ENCODE data around the gene KIF26B. TPM values are rescaled to one million over a fixed set of nuclear protein-coding genes. Genes with fewer than 3 reads are reported as not detected.

Gene KIF26B
- total RNA-seq, 1 donor from 2014 or later: 2.1 TPM

GRCh38 chr1:245589906-245590305 is 435.1 kb downstream of the KIF26B start:
- Histone ChIP-seq H3K27me3 (ENCODE audit: control insufficient read depth, insufficient read depth, low read length) (no peaks in the 10 kb centered on the region), H3K36me3 (ENCODE audit: control insufficient read depth, insufficient read depth, low read length) (no peaks in the 10 kb centered on the region), H3K4me3 (ENCODE audit: low read depth, low read length) (no peak overlapping the region)
- FAIRE-seq (no peak), DNase-seq (ENCODE audit: low read depth) (no peak)
- TF ChIP-seq CTCF (IDR thresholded peaks at IDR 0.05; ENCODE audit: insufficient read depth, low read length, severe bottlenecking): no peak

DNA sequence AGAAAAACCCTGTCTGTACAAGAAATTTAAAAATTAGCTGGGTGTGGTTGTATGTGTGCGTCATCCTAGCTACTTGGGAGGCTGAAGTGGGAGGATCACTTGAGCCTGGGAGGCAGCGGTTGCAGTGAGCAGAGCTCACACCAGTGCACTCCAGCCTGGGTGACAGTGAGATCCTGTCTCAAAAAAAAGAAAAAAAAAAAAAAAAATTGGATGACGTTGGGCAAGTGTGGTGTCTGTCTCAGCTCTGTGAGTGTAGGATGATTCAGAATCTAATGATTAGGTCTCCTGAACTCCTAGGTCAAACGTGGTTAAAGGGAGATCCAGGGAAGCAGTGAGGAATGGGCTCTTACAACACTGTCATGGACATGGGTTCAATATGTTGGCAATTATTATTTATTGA is 435.9 kb downstream of the KIF26B start:
- TF ChIP-seq CTCF (IDR thresholded peaks at IDR 0.05; ENCODE audit: insufficient read depth, low read length, severe bottlenecking): no peak
- H3K4me3 ChIP-seq (ENCODE audit: low read depth, low read length): no peak overlapping the region
- peak; percentile 31 for DNase-seq (ENCODE audit: low read depth)
- no peak for FAIRE-seq
- no peaks in the 10 kb centered on the region for H3K27me3 ChIP-seq (ENCODE audit: control insufficient read depth, insufficient read depth, low read length)
- H3K36me3 ChIP-seq (ENCODE audit: control insufficient read depth, insufficient read depth, low read length): no peaks in the 10 kb centered on the region

DNA sequence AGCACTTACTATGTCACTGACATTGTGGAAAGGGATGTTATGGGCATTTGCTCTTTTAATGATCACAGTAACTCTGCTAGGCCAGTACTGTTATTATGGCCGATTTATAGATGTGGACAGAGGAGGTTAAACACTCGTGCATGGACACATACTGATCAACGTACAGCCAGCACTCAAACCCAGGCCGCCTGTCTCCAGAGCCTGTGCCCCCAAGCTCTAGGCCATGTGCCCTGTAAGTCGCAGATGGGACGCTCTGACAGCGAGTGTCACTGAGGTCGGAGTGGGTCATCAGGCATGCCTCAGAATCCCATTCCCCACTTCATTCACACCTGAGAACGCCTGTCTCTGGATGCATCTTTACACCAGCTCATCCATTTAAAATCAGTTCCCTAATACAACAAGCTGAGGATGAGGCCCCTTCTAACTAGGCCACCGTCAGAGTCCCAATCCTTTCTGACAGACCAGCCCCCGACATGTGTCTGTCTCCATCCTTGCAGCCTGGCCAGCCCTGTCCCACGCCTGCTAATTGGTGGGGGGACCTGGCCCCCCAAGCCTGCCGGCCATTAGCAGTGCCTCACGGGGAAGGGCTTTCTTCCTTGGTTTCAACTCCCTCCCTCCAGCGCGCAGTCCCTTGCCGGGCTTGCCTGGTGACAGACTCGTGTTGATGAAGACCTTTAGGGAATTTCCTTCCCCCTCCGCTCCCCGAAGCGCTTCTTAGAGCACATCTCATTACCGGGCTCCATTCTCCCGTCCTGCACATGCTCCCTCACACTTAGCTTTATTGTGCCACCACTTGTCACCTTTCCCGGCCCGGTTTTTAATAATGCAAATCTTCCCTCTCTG is 436.8 kb downstream of the KIF26B start:
- H3K4me3 ChIP-seq (ENCODE audit: low read depth, low read length): no peak overlapping the region
- FAIRE-seq (no peak), DNase-seq (ENCODE audit: low read depth) (no peak)
- TF ChIP-seq CTCF (IDR thresholded peaks at IDR 0.05; ENCODE audit: insufficient read depth, low read length, severe bottlenecking): no peak
- no peaks in the 10 kb centered on the region for H3K36me3 ChIP-seq (ENCODE audit: control insufficient read depth, insufficient read depth, low read length)
- H3K27me3 ChIP-seq (ENCODE audit: control insufficient read depth, insufficient read depth, low read length): no peaks in the 10 kb centered on the region

DNA sequence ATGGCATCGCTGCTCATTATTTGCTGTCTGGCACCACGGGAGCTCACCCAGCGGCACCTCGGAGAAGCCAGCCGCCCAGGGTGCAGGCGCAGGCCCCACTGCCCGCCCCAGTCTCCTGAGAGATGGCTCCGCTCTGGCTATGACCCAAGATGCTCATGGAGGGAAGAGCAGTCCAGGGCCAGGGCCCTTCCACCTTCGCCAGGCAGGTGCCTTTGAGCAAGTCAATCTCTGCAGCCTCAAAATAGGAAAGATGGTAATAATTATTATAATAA is 437.3 kb downstream of the KIF26B start:
- no peak for DNase-seq (ENCODE audit: low read depth)
- no peaks in the 10 kb centered on the region for H3K27me3 ChIP-seq (ENCODE audit: control insufficient read depth, insufficient read depth, low read length)
- TF ChIP-seq CTCF (IDR thresholded peaks at IDR 0.05; ENCODE audit: insufficient read depth, low read length, severe bottlenecking): no peak
- no peak for FAIRE-seq
- no peak overlapping the region for H3K4me3 ChIP-seq (ENCODE audit: low read depth, low read length)
- H3K36me3 ChIP-seq (ENCODE audit: control insufficient read depth, insufficient read depth, low read length): no peaks in the 10 kb centered on the region

DNA sequence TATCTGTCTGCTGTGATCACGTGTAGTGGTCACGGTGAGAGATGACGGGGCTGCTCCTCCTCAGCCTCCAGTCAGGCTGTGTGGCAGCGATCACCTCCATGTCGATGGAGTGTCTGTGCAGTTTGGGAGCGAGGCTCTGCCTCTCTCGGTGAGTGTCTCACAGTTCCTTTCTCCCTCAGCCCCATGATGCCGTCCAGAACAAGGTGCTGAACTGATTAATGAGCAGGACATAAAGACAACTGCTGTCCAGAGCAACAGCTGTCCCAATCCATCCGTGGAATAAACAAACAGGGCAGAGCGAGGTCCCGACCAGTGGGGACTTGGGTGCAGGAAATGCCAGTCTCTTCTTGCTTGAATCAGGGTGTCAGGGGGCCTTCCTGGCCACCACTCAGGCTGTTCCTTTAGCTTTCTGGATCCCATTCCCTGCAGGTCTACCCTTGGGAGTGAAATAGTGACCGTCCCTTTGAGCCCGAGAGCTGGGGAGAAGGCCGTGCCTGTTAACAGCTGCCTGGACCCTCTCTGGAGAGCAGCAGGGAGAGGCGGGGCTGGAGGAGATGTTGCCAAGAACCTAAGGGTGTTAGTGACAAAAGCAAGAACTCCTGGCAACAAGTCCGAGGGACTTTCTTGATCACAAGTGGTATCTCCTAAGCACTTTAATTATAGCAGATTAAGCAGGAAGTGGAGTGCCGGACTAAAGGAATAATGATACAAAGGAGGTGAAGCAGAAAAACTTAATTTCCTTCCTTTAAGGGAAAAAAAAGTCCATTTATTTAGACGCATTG is 443.9 kb downstream of the KIF26B start:
- no peak for FAIRE-seq
- no peaks in the 10 kb centered on the region for H3K27me3 ChIP-seq (ENCODE audit: control insufficient read depth, insufficient read depth, low read length)
- TF ChIP-seq CTCF (IDR thresholded peaks at IDR 0.05; ENCODE audit: insufficient read depth, low read length, severe bottlenecking): no peak
- H3K4me3 ChIP-seq (ENCODE audit: low read depth, low read length): no peak overlapping the region
- DNase-seq (ENCODE audit: low read depth): no peak
- H3K36me3 ChIP-seq (ENCODE audit: control insufficient read depth, insufficient read depth, low read length): no peaks in the 10 kb centered on the region

All from bronchial epithelial cell (primary cell).